ENCODE data around the gene SLX9.
"Not testable (repeated sequence)": the region's sequence is repeated elsewhere in the genome, so short reads cannot be mapped to it uniquely, and the experiment has no call there.

Gene SLX9

GRCh38 chr21:44902268-44903049 is 37.4 kb upstream of the SLX9 start:
- no peak for DNase-seq (ENCODE audit: low read depth, low spot score)

DNA sequence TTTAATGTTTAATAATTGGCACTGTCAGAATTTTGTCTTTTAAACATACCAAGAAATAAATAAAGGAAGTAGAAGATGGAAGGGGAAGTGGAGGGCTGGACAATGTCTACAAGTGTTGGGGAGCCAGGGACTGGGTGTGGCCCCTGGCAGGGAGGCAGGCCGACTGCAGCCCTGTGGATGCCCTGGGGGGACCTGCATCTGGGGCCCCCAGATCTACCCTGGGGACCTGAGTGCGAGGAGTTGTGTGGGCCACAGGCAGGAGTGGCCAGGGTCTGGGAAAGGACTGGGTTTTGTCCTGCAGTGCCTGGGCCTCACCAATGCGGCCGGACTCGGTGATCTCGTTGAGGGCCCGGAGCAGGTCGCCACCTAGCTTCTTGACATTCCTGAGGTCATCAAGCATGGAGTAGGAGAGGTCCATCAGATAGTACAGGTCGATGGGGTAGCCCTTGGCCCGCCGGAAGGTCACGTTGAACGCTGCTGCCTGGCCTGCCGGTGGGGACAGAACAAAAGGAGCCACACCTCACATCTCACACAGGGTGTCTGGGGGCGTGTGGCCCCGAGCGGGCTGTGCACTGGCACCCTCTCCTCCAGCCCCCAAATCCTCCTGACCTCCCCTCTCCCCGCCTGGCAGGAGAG is 36.7 kb upstream of the SLX9 start:
- DNase-seq (ENCODE audit: low read depth, low spot score) = no peak

GRCh38 chr21:44903689-44904088 is 36.1 kb upstream of the SLX9 start:
- no peak for DNase-seq (ENCODE audit: low read depth, low spot score)

DNA sequence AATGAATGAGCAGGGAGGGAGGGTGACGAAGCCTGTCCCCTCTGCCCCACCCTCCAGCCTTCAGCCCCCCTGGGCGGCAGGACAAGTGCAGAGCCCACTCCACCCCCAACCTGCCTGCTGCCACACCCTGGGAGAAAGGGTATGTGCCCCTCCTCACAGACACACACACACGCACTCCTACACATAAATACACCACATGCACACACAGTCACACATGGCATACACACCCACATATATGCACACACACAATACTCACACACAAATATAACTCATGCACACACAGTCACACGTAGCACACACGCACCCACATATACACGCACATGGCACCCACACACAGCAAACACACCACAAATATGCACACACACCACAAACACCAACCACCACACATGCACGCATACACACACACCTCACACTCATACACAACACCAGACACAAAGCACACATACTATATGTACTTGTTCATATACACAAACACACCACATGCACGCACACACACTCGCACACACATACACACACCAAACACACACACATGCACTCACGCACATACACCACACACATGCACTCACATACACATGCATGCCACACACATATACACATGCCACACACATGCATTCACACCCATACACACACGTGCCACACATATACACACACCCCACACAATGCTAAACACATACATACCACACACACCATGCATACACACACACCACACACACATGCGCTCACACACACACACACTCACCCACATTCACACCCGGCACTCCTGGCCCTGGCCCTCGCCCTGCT is 35.5 kb upstream of the SLX9 start:
- DNase-seq (ENCODE audit: low read depth, low spot score) = no peak

- no peak for DNase-seq (ENCODE audit: low read depth, low spot score)
These were observed 34.7 kb upstream of the SLX9 start for GRCh38 chr21:44905016-44905727.

DNA sequence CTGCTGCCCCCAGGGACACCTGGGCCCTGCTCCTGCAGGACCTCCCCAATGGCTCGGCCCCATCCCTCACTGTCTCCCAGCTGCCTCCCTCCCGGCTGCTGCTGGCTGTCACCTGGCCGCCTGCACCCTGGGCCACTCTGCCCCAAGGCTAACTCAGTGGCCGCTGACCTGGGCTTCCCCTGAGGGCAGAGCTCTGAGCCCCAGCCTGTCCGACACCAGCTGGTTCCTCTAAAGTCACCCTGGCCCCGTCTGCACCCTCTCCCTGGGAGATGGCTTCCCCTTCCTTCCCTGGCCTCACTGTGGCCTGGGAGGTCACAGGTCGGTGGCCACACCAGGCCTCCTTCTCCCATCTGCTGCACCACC is 34.1 kb upstream of the SLX9 start:
- DNase-seq (ENCODE audit: low read depth, low spot score) = no peak

- no peak for DNase-seq (ENCODE audit: low read depth, low spot score)
These were observed 32.4 kb upstream of the SLX9 start for GRCh38 chr21:44907225-44907965.

- DNase-seq (ENCODE audit: low read depth, low spot score) = no peak
These were observed 31.6 kb upstream of the SLX9 start for GRCh38 chr21:44907966-44908895.

DNA sequence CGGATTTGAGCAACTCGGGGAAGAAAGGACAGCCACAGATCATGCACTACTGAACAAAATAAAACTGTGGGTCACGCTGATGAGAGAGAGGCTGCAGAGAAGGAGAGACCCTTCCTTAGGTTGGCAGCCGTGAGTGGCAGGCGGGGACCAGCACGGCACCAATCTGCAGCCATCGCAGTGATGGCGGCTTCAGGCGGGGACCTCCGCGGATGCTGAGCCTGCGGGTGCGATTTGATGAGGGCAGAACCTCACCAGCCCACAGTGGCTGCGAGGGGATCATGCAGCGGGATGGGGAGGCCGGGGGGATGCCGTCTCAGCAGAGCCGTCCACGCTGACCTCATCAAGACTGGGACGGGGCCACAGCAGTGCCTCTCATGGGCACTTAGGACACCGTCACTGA is 30.9 kb upstream of the SLX9 start:
- no peak for DNase-seq (ENCODE audit: low read depth, low spot score)

GRCh38 chr21:44909719-44910118 is 30.1 kb upstream of the SLX9 start:
- no peak for DNase-seq (ENCODE audit: low read depth, low spot score)

DNA sequence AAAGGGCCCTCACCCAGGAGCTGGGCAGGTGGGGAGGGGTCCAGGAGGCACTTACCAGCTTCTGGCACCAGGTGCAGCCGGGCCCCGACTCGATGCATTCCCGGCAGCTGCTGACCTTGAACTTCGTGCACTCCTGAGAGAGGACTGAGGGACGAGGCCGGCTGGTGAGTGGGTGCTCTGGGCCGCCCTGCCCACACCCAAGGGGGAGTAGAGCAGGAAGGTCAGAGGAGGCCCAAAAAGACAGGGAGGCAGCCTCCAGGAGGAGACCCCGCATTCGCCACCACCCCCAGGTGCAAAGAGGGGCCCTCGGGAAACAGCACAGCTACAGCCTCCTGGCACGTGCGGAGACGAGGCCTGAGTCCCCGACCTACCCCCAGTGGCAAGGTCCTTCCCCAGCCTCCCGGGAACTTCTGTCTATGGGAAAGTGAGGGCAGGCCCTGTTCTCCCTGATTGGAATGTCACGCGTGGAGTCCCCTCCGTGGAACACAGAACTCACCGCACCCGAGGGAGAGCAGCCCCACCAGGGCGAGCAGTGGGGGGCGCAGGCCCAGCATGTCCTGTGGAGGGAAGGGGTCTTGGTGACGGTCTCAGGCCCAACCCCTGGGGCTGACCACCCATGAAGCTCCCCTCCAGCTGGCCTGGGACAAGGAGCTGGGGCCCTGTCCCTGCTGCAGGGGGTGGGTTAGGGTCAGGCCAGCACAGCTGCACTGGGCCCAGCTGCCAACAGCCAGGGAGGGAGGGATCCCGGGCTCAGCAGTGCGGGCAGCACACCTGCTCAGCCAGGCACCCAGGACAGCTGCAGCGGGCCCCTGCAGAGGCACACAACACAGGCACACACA is 29.4 kb upstream of the SLX9 start:
- DNase-seq (ENCODE audit: low read depth, low spot score) = no peak

GRCh38 chr21:44911068-44911383 is 28.8 kb upstream of the SLX9 start:
- DNase-seq (ENCODE audit: low read depth, low spot score) = no peak

DNA sequence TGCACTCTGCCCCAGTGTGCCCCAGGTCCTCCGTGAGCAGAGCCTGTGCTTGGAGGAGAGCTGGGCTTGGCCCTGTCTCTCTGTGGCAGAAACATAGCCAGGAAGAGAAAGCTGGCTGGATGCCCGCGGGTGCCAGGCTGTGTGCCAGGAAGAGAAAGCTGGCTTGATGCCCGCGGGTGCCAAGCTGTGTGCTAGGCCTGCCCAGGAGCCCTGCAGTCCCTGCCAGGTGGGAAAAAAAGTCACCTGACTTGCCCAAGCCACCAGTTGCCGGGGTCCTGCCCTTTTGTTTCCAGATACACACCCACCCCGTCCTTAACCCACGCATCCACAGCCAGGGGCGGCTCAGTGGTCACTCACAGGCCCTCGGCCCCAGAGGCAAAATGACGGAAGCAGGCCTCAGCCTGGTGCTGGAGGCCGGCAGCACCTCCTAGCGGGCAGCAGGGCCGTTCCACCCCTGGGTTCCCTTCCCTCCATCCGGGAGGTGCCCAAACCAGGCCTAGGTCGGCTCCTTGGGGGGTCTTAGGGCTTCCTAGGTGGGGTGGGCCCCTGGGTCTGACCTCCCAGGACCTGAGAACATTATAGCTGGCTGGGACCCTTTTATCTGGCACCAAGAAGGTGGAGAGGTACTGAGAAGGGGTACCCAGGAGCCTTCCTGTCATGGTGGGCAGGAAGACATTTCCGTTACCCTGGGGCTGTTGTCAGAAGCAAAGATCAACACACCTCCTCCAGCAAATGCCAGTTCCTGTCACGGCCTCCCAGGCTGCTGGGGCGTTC is 28.3 kb upstream of the SLX9 start:
- no peak for DNase-seq (ENCODE audit: low read depth, low spot score)

DNA sequence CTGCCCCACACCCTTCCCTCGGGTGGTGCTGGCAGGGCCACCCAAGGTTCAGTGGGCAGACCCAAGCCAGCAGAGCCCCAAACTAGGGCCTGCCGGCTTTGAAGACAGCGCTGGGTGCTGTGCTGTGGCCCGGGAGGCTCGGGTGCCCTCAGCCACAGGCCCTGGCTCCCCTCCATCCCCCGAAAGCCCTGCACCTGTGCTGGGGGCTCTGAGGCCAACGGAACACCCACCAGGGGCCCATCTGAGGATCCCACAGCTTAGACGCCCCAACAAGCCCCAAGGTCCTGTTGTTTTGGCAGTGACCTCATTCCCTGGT is 27.7 kb upstream of the SLX9 start:
- no peak for DNase-seq (ENCODE audit: low read depth, low spot score)

GRCh38 chr21:44912506-44913412 is 27.1 kb upstream of the SLX9 start:
- not testable (repeated sequence) for DNase-seq (ENCODE audit: low read depth, low spot score)

DNA sequence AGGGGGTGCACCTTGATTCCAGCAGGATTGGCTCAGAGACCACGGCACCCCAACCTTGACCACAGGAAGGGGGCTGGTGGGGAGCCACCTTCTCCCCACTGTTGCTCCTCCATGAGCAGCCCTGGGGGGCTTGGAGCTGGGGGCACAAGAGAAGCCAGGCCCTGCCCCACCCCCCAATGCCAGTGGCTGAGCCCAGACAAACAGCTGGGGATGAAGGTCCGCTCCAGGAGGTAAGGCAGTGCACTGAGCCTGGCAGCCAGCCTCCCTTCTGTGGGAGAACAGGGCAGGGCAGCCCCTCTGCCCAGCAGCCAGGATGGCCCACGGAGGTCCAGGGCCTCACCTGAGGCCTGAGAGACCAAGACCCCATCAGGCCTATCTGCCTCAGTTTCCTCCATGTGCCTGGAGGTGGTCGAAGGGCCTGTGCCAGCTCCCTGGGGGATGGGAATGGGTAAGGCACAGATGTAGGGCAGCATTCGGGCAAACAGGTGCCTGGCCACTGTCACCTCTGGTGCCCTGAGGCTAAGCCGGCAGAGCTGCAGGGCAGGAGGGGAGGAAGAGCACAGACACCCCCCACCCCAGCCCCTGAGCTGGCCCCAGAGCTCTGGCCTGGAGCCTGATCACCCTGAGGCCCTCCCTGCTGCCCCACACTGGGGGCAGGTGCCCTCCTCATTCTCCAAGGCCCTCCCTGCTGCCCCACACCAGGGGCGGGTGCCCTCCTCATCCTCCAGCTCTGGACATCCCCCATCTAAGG is 26.2 kb upstream of the SLX9 start:
- no peak for DNase-seq (ENCODE audit: low read depth, low spot score)
